ENCODE measurements around the gene VWA8.
"Not testable (repeated sequence)": the region's sequence is repeated elsewhere in the genome, so short reads cannot be mapped to it uniquely, and the experiment has no call there.

Gene VWA8

DNA sequence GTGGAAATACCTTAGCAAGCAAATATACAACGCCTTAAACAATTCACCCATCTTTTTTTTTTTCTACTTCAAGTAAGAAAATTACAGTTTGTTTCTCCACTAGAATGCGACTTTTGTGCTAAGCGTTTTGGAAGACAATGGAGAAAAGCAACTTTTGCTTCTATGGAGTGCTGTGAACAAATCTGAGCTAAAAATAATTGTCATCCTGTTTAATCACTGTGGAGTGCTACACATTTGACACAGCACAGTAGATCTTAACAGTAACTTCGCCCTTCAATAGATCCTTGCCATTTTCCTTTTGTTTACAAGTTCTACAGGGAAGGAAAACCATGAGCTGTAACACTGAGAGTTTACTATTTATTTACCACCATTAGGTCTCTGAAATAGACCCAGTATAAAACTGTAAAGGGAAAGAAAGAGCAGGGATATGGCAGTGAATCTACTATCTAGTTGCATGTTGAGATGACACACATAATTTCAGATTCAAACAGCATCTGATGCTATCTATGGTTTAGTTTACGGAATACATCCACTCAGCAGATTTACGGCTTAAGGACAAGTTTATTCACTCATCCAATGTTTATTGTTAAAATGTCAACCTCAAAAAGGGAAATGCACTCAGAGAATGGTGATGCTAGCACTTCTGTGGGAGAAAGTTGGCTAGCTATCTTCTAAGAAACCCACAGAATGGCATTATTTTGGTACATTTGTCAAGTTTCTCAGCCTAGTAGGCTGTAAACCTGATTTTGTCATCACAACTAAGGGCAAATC, 175.3 kb downstream of the VWA8 start:
- no peak for DNase-seq

DNA sequence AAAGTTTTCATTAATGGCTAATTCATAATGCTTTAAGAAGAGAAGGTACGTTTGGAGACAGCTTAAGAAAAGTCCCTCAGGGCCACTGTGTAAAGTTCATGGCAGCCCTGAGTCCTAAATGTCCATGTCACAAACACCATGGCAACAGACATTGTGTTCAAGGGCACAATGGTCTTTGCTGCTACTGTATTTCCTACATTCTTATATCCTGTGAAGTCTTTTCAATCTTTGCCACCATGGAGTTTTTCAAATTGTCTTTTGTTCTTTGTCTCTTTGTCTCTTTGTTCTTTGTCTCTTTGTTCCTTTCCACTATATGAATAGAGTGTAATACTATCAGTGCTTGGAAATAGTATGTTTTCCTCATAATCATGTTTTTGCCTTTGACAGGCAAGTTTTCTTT, 178.8 kb downstream of the VWA8 start:
- DNase-seq = no peak

DNA sequence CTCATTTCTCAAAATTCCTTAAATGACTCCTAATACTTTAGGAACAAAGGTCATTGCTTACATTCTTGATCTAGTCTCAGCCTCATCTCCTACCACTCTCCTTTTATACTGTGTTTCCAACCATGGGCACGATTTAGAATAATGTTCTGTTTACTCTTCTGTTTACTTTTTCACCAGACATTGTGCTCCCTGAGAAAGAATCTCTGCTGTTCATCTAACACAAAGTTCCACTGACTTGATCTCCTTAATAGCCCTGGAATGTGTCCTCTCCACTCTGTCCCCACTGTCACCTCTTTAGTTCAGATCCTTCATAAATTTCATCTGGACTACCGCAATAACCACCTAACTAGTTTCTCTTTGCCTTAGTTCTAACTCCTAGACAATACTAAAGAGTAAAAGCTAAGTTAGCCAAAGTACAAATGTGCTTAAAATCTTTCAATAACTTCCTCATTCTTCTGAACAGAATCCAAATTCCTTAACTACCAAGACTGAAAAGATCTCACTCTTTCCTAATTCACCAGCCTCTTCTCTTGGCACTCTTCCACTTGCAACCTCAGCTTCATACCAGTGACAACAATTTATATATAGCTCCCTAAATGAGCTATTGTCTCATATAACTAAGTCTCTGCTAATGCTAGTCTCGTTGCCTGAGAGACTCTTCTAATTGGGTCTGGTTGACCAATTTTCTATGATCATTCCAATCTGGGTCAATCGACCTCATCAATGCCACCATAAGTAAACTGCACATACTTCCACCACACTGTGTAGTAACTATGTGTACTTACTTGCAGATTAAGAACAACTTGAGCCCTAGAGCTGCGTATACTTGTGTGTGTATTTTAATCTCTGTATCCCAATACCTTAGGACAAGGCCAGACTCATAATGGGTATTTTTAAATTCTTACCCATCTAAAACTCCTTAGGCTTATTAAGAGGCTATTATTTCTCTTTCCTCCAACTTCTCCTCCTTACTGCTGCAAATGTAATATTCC, 179.9 kb downstream of the VWA8 start:
- DNase-seq = no peak

DNA sequence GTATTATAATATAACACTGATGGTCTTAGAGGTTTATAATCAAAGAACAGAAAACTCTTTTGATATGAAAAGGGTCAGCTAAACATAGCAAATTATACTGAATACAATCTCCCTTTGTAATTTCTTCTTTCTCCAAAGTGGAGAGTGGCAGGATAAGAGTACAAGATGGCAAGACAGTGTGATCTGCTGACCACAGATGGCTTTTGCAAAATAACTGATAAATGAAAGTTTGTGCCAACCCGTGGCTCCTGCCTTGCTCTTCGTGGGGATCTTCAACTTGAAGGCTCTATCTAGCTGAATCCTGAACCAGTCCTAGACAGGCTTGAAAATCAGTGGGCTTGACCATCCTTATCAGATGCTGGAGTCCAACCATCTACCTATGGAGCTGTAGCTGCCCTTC, 185.7 kb downstream of the VWA8 start:
- DNase-seq = no peak

DNA sequence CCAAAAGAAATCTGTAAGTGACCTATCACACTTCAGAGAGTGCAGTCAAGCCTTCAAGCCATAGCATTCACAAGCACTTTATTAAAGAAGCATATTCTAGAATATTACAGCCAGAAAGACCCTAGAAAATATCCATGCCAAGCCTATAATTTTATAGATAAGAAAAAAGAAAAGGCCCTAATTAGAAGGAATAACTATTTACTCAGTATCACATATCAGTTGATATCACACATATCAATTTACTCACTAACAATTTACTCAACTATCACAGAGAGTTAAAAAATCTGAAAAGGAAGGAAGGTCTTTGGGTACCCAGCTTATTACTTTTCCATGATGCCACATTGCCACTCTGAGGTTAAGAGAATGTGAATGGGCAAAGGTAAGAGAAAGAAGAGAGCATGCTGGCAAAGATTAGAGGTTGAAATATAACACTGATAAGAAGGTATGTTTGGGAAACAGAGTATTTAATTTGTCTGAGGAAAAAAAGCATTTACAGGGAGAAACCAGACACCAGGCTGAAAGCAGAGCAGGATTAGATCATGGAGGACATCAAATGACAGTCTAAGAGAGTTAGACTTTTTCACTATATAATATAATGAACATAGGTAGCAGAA, 186.2 kb downstream of the VWA8 start:
- no peak for DNase-seq

DNA sequence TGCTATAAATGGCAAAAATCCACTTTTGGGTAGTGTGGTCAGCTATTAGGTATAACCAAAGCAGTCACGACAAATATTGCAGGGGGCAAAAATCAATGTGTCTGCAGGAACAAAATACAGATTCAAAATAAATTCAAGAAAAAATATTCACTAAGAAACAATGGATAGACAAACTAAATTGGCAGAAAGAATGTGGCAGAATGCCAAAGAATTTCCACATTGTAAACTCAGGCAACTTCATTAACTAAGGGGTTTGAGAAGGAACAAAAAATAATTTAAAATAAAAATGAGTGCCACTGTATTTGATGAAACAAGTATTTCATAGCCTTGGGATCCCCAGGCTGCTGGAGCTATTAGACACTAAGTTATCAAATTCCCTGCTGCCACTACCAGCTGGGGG, 193.1 kb downstream of the VWA8 start:
- no peak for DNase-seq

DNA sequence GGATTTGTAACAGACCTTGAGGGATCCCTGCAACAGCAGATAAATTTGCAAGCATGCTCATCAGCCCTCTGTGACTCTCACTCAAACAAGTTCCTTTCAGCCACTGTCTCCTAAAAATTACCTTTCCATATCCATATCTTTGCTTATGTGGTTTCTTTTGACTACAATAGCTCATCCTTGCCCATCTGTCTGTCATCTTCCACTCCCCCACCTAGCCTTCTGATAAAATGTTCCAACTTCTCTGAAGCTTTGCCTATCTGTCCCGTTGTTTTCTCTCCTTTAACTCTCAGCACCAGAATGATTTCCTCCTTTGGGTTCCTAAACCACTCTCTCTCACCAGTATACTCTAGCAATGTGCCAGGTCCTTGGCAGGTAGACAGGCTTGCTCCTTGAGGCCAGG, 194.5 kb downstream of the VWA8 start:
- no peak for DNase-seq

DNA sequence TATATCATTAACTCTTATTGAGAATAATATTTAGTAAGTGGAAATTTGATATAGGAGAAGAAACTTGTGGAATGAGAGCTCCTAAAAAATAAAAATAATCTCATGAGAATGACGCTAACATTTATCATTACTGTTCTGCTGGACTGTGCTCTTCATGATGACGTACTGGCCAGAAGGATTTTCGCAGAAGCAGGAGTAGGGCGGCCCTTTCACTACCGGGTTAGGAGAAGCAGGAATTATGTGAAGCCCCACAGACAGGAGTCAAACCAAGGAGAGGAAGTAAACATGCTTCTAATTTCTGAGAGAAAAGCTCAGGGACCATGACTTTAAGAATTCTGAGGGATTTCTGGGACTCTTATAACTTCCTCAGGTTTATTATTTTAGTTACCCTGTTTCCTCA, 195.1 kb downstream of the VWA8 start:
- no peak for DNase-seq

DNA sequence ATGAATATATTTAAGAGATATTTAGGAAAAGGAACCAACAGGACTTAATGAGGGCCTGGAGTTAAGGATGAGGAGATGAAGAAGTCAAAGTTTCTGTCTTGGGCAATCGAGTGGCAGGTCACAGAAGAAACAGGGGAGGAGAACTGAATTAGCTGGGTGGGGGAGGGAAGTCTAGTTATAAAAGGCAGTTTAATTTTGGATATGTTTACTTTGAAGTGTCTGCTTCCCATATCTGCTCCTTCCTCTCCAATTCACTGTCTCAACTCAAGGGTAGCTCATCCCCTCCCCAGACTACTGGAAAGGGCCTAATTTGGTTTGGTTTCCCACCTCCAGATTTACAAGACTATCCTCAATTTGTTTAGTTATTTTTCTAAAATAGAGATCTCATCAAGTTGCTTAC, 195.9 kb downstream of the VWA8 start:
- DNase-seq = no peak

DNA sequence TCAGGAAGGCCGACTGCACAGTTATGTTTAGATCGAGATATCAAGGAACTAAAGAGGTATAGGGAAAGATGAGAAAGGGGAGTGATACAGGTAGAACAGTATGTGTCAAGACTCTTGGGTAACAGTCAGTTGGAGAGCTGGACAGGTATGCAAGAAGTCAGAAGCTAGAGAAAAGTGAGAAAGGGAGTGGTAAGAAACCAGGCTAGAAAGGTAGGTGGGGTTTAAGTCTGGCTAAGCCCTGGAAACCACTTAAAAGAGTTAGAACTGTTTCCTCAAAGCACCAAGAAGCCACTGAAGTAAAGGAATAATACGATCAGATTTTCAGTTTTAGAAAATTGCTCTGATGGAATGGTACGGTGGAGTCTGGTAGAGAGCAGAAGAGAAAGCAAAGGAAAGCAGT, 196.4 kb downstream of the VWA8 start:
- DNase-seq = no peak

DNA sequence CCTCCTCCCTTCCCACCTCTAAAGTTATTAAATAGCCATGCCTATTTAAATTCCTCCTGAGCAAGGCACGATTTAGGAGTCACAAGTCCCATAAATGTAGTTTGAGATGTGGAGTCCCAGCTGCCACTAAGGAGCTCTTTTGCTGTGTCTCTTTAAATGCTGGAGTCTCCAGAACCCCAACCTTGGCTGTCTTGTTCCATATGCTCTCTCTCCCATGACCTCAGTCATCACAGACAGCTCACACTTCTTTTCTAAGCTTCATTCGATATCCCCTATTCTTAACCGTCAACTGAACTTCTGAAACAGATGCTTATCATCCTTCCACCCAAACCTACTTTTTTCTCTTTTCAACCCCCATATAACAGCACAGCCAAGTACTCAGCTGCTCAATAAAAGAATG, 197.1 kb downstream of the VWA8 start:
- no peak for DNase-seq

DNA sequence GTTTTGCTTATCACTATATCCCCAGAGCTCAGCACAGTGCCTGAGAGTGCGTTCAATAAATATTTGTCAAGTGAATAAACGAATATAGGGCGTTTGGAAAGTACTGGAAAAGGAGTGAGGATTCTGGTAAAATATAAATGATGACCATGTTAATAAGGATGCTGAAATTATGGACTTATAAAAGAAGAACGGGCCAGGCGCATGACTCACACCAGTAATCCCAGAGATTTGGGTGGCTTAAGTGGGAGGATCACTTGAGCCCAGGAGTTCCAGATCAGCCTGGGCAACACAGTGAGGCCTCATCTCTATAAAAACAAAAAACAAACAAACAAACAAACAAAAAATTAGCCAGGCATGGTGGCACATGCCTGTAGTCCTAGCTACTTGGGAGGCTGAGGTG, 198.1 kb downstream of the VWA8 start:
- no peak for DNase-seq

DNA sequence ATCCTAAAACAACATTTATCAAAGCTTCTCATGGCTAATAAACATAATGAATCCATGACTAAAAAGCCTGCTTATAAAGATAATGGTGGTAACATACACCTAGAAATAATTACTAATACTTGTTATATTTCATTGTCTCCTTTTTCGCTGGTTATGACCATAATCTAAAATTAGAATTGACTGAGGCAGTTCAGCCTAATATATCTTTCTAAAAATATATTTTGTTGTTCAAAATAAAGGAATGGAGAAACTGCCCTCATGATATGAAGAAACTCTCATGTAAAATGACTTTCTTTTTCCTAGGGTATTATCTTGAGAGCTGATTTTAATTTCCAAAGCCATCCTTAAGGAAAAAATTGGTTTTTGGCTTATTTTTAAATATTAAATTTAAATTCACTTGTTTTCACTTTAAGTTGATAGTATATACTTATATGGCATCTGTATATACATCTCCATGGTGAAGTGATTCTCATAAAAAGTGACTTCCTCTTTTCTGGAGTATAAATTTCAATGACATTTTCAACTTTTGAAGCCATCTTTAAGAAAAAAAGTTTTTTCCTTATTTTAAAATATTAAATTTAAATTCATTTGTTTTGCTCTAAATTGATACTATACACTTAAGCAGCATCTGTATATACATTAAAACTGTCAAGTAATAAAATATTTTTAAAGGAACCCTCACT, 204.6 kb downstream of the VWA8 start:
- no peak for DNase-seq

DNA sequence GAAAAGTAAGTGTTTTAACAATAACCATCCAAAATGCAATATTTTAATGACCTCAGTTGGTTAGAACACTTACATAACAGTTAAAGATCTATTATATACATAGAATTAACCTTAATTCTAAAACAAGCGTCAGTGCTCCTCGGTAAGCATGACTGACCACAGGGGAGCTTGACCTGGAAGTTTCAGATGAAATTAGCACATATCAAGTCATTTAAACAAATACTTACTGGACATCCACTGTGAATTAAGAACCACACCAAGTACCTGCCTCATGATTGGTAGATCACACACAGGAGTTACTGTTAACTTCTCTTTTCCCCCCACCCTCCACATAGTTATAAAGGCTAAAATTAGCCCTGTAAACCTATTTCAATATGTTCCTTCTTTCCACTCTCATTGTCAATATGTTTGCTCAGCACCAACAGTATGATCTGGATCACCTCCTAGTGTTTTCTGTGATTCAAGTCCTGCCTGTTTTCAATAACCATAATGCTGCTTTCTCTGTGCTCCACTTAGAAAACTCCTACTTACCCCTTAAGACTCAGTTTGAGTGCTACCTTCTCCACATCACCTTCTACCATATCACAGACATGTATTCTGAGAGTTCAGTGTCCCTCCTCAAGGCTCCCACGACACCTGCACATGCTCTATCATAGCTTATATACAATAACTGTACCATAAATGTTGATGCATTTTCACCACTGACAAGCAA, 209.0 kb downstream of the VWA8 start:
- DNase-seq = no peak

DNA sequence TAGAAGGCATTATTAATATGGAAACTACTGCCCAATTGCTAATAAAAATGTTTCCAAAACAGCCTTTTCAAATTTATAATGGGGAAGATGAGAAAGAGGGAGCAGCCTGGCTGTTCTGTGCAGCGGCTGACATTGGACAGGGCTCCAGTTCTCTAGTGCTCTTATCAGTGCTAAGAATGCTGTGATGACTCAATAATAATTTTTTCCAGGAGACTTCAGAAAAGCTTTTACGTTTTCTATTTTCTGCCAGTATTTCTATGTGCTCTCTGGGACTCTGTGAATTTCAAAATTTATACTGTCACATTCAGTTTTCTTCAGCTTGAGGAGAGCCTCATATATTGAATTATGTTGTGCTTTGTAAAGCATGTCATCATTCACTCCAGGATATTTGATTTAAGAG, 209.6 kb downstream of the VWA8 start:
- DNase-seq = no peak

DNA sequence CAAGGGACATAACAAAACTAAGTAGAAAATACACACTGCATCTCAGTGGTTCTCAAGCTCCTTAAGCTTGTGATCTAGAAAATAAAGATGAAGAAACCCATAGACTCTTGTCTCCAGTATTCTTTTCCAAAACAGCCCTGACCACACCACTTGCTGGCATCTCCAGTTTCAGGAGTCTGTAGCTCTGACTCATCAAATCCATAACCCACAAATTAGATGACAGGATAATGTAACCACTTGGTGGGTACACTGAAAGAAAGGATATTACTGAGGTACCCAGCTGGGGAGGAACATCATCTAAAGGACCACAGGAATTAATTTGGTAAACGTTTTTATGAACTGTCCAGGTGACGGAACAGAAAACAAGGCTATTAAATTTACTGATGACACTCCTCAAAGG, 214.7 kb downstream of the VWA8 start:
- no peak for DNase-seq

DNA sequence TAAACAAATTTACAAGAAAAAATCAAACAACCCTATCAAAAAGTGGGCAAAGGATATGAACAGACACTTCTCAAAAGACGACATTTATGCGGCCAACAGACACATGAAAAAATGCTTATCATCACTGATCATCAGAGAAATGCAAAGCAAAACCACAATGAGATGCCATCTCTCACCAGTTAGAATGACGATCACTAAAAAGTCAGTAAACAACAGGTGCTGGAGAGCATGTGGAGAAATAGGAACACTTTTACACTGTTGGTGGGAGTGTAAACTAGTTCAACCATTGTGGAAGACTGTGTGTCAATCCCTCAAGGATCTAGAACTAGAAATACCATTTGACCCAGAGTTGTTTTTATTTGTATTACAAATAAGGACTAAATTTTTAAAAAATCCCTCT, 215.4 kb downstream of the VWA8 start:
- not testable (repeated sequence) for DNase-seq

DNA sequence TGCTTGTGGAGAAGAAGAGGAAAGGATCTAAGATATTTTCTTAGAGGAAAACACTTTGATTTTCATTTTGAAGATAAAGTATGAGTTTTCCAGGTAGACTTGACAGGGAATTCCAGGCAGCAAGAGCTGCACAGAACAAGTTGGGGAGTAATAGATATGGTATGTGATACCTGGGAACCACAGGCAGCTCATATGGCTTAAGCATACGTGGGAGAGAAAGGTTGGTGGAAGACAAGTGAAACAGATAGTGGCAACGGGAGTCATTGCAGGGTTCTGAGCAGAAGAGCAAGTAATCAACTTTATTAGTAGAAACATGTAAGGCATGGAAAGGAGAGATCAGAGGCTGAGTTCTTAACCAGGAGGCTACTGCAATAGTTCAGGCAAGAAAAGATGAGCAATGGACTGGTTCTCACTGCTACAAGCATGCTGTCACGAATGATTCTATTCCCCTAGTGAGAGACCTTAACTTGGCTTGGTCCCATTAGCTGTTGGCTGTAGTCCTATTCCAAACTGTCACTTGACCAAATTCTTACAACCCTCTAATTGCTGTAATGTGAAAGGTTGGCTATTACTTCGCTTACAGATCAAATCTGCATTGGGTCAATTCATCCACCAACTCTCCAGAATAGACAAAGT, 217.9 kb downstream of the VWA8 start:
- no peak for DNase-seq

DNA sequence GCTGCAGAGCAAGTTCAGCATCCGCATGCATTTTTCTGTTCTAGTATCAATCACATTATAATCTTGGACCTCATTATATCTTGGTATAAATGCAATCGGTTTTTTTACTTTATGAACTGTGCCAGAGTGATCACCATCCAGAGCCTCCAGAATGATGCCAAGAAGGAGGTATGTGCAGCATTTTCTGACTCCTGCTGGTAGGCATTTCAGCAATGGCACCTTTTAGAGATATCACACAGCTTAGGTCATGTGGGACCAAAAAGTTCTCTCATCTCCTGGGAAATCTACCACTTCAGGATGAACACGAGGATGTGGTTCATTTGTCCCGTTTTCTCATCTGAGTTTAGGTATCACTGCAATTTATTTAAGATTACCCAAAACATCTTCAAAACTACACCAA, 220.4 kb downstream of the VWA8 start:
- no peak for DNase-seq

DNA sequence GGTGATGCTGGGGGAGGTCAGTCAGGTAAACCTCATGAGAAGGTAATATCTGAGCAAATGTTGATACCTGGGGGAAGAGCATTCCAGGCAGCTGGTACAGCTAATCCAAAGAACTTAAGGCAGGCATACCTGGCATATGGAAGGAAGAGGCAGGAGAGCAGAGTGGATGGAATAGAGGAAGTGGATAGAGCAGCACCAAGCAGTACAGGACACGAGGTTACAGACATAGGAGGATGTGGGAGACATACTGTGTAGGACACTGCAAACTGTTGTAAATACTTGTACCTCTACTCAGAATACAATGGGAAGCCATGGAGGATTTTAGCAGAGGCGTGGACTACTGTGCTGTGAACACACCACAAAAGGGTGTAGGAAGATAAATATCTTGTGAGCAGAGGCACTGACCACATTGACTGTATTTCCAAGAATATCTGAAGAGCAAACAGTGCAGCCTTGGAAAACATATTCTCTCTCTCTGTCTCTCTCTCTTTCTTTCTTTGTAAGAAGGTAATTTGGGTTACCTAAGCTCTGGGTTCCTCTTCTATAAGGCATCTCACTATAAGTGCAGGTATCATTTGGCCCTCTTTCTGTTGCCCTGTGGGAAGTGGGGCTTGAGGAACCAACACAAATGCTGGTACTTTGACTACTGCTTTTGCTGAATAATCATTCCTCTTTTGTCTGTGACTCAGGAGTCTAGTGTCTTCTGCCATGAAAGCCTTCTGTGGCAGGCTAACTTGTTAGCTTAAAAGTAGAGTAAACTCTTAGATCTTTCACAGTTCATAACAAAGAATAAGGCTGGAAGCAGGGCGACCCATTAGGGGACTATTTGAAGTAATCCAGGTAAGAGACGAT, 238.0 kb downstream of the VWA8 start:
- DNase-seq = no peak
